PC-3 (cell line): ENCODE results near the gene NANS.

Source experiments
- EZH2 ChIP-seq: fragments of 300-600 bp; sonication (generic); IDR thresholded peaks from one replicate; pipeline ENCODE4 v1.6.1; 2017; ENCODE audit warnings: antibody characterized with exemption, mild to moderate bottlenecking, low read length; ENCODE audit not compliant: unreplicated experiment
- EZH2phosphoT487 ChIP-seq: fragments of 300-600 bp; sonication (generic); IDR thresholded peaks from 2 replicates; pipeline ENCODE4 v1.6.1; 2018; ENCODE audit warnings: mild to moderate bottlenecking, antibody characterized with exemption, low read length, borderline replicate concordance
- TF ChIP-seq, protein P1 (sequence below): fragments of 300-600 bp; sonication (generic); conservative IDR thresholded peaks from 2 replicates; pipeline ENCODE4 v1.5.1; 2017; ENCODE audit warnings: antibody characterized with exemption, low read depth, mild to moderate bottlenecking, low read length

DNA sequence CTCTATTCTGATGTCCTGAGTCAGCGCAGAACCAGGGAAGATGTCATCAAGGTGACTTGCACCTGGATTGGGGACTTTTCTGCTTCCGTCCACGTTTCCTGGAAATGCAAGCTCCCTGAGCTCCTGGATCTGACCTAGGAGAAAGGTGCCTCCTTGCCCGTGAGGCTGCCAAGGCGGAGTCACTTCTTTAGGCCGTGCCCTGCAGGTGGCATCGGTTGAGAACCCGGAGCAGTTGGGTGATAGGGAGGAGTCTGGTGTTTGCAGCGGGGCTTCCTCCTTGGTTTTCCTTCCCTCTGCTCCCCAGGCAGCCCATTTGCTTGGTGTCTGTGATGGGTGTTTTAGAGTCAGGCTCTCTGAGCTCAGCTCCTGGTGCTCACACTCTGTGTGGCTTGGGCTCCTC lies 15.2 kb downstream of the NANS start:
- TF ChIP-seq, protein P1, sequence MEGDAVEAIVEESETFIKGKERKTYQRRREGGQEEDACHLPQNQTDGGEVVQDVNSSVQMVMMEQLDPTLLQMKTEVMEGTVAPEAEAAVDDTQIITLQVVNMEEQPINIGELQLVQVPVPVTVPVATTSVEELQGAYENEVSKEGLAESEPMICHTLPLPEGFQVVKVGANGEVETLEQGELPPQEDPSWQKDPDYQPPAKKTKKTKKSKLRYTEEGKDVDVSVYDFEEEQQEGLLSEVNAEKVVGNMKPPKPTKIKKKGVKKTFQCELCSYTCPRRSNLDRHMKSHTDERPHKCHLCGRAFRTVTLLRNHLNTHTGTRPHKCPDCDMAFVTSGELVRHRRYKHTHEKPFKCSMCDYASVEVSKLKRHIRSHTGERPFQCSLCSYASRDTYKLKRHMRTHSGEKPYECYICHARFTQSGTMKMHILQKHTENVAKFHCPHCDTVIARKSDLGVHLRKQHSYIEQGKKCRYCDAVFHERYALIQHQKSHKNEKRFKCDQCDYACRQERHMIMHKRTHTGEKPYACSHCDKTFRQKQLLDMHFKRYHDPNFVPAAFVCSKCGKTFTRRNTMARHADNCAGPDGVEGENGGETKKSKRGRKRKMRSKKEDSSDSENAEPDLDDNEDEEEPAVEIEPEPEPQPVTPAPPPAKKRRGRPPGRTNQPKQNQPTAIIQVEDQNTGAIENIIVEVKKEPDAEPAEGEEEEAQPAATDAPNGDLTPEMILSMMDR = no peak
- no peak for TF ChIP-seq EZH2phosphoT487
- no peak for TF ChIP-seq EZH2
